Naive thymus-derived CD8-positive, alpha-beta T cell (primary cell): ENCODE measurements around the gene NDUFB7. TPM values are rescaled to one million over a fixed set of nuclear protein-coding genes. Genes with fewer than 3 reads are reported as not detected.
A peak's percentile ranks its signal among the peaks of the same experiment; 100 is the strongest.
"Not testable (repeated sequence)": the region's sequence is repeated elsewhere in the genome, so short reads cannot be mapped to it uniquely, and the experiment has no call there.

Experiments used
- ATAC-seq, 2 donors: fragments of 150-1000 bp; cut with Tn5 transposase in 1 of 2; sonication (Bioruptor Pico), chemical (Tn5 transposase) in 1 of 2; 1 replicate in 1 of 2; 2 replicates in 1 of 2; pipeline ENCODE4 v1.10.0; 2021; ENCODE audit warnings: mild to moderate bottlenecking in 2 of 2, moderate library complexity in 2 of 2
- POLR2A ChIA-PET: fragments of 350-600 bp; sonication (Branson Sonifier 250); formaldehyde crosslinking; loops from one replicate; lab custom pipeline; 2021; ENCODE audit warnings: antibody characterized with exemption; lab: Charles Lee
- DNase-seq, 10 donors: peaks; one replicate each; pipeline versions ENCODE4 v3.0.0 to v3.0.0-alpha.2; 2020 to 2022
- H3K27ac Mint-ChIP-seq, 10 donors: one replicate each; pipeline ENCODE4 v1.8.0; 2020 to 2022; ENCODE audit warnings: mild to moderate bottlenecking in 10 of 10, mixed read lengths in 10 of 10, moderate library complexity in 4 of 10, inconsistent platforms in 1 of 10
- H3K27me3 Mint-ChIP-seq, 5 donors: one replicate each; pipeline ENCODE4 v1.8.0; 2021 to 2022; ENCODE audit warnings: mixed read lengths in 5 of 5
- H3K36me3 Mint-ChIP-seq, 3 donors: one replicate each; pipeline ENCODE4 v1.8.0; 2020 to 2022; ENCODE audit warnings: mixed read lengths in 3 of 3, mild to moderate bottlenecking in 2 of 3, inconsistent platforms in 1 of 3
- H3K4me1 Mint-ChIP-seq, 4 donors: one replicate each; pipeline ENCODE4 v1.8.0; 2021 to 2022; ENCODE audit warnings: mixed read lengths in 4 of 4
- H3K4me3 Mint-ChIP-seq, 10 donors: one replicate each; pipeline ENCODE4 v1.8.0; 2020 to 2022; ENCODE audit warnings: mild to moderate bottlenecking in 10 of 10, mixed read lengths in 10 of 10, moderate library complexity in 6 of 10, inconsistent platforms in 1 of 10
- H3K9me3 Mint-ChIP-seq, 9 donors: one replicate each; pipeline ENCODE4 v1.8.0; 2020 to 2022; ENCODE audit warnings: mixed read lengths in 9 of 9, mild to moderate bottlenecking in 3 of 9, inconsistent platforms in 1 of 9, moderate library complexity in 1 of 9
- polyA plus RNA-seq, 3 donors: library from polyadenylated mRNA; unstranded; fragments of 300-500 nt; fragmentation: Illumina TruSeq; gene quantifications; one replicate each; pipeline ENCODE4 v1.2.3, GENCODE V29; 2021
- total RNA-seq, 8 experiments: library from RNA in 2 of 8; stranded (reverse) in 2 of 8; gene quantifications; one replicate each; pipeline ENCODE4 v1.2.3 and lab custom pipeline; 2021 to 2026

NDUFB7 gene
- total and polyA plus RNA-seq, 5 experiments from 2014 or later = 61.6 to 236 (median 209) TPM

GRCh38 chr19:14566712-14567077, 5.2 kb downstream of the NDUFB7 start:
- Mint-ChIP-seq H3K4me1 (peaks cover 25 to 59% (median 38%) of the 10 kb centered on the region in 4 donors), H3K36me3 (peaks cover 0 to 44% (median 2%) of the 10 kb centered on the region in 3 donors), H3K27ac (peak overlapping the region in 3 of 10 donors; percentile 41 to 73 (median 70)), H3K9me3 (no peaks in the 10 kb centered on the region), H3K4me3 (peak overlapping the region in 1 of 10 donors; percentile 29), H3K27me3 (no peaks in the 10 kb centered on the region)
- DNase-seq (no peak), ATAC-seq (no peak)
- POLR2A ChIA-PET = interaction anchor here (0.6 to 0.8 kb wide), 2 partner anchors 12 to 61 kb away, joined by 3 read pairs; no protein-coding TSS in a partner anchor

GRCh38 chr19:14565765-14566711, 5.8 kb downstream of the NDUFB7 start:
- H3K9me3 Mint-ChIP-seq = no peaks in the 10 kb centered on the region
- peaks cover 23 to 55% (median 34%) of the 10 kb centered on the region in 4 donors for H3K4me1 Mint-ChIP-seq

DNA sequence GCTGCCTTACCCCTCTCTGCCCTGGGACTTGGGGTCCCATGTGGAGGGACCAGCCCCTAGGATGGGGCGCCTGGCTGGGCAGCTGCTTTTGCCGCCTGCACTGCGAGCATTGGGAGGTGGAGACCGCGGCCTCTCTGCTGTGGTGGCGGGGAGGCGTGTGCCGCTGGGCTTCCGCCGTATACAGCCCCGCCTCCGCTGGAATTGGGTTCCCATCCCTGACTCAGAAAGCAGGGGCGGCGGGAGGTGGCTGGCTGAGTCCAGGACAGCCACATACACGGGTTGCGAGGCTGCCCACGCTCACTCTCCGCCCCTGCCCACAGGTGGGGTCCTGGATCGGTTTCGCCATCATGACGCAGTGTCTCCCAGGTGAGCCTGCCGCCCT, 6.6 kb downstream of the NDUFB7 start:
- ATAC-seq (no peak), DNase-seq (no peak)
- POLR2A ChIA-PET = no interaction called here
- Mint-ChIP-seq H3K4me1 (peaks cover 26 to 53% (median 35%) of the 10 kb centered on the region in 4 donors), H3K36me3 (peaks cover 0 to 44% (median 2%) of the 10 kb centered on the region in 3 donors), H3K9me3 (no peaks in the 10 kb centered on the region), H3K27me3 (no peaks in the 10 kb centered on the region), H3K4me3 (no peak overlapping the region), H3K27ac (peak overlapping the region in 1 of 10 donors; percentile 76)

More at GRCh38 chr19:14565765-14566711, 5.8 kb downstream of the NDUFB7 start:
- Mint-ChIP-seq H3K27me3 (no peaks in the 10 kb centered on the region), H3K36me3 (peaks cover 0 to 44% (median 2%) of the 10 kb centered on the region in 3 donors), H3K4me3 (peak overlapping the region in 1 of 10 donors; percentile 45), H3K27ac (peak overlapping the region in 5 of 10 donors; percentile 11 to 76 (median 62))
- ATAC-seq (no peak), DNase-seq (no peak)
- POLR2A ChIA-PET = no interaction called here

DNA sequence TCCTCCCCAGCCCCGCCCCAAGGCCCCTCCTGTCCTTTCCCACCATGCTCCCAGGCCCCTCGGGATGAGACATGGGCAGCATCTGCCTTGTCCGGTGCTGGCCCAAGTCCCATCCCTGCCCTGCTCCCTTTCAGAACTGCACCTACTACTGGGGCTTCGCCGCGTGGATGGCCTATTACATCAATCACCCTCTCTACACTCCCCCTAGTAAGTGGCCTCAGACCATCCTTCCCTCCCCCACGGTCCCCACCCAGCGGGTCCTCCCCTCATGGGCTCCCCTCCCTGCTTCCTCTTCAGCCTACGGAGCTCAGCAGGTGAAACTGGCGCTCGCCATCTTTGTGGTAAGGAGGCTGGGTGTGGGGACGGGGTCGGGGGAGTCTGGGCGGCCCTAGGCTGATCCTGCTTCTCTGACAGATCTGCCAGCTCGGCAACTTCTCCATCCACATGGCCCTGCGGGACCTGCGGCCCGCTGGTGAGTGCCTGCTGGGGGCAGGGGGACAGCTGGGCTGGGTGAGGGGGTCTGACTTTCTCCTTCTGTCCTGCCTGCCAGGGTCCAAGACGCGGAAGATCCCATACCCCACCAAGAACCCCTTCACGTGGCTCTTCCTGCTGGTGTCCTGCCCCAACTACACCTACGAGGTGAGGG, 7.1 kb downstream of the NDUFB7 start:
- H3K9me3 Mint-ChIP-seq, H3K27me3 Mint-ChIP-seq, H3K4me3 Mint-ChIP-seq, POLR2A ChIA-PET, DNase-seq: not testable (repeated sequence)
- Mint-ChIP-seq H3K36me3 (peaks cover 0 to 44% (median 2%) of the 10 kb centered on the region in 3 donors), H3K4me1 (peaks cover 27 to 54% (median 37%) of the 10 kb centered on the region in 4 donors), H3K27ac (peak overlapping the region in 6 of 10 donors; percentile 8 to 68 (median 42))
- peak in 1 of 2 donors; percentile 2 for ATAC-seq

GRCh38 chr19:14563989-14564651, 7.7 kb downstream of the NDUFB7 start:
- DNase-seq = peak in 5 of 10 donors; percentile 16 to 44 (median 34)
- peaks cover 27 to 52% (median 35%) of the 10 kb centered on the region in 4 donors for H3K4me1 Mint-ChIP-seq
- POLR2A ChIA-PET = interaction anchor here (0.6 kb wide), 1 partner anchor 197 kb away, joined by 3 read pairs; no protein-coding TSS in a partner anchor
- H3K4me3 Mint-ChIP-seq = peak overlapping the region in 1 of 10 donors; percentile 53
- peaks cover 0 to 44% (median 2%) of the 10 kb centered on the region in 3 donors for H3K36me3 Mint-ChIP-seq
- peak; percentile 34 to 65 for ATAC-seq
- H3K9me3 Mint-ChIP-seq = no peaks in the 10 kb centered on the region
- no peaks in the 10 kb centered on the region for H3K27me3 Mint-ChIP-seq
- peak overlapping the region in 5 of 10 donors; percentile 24 to 69 (median 49) for H3K27ac Mint-ChIP-seq

DNA sequence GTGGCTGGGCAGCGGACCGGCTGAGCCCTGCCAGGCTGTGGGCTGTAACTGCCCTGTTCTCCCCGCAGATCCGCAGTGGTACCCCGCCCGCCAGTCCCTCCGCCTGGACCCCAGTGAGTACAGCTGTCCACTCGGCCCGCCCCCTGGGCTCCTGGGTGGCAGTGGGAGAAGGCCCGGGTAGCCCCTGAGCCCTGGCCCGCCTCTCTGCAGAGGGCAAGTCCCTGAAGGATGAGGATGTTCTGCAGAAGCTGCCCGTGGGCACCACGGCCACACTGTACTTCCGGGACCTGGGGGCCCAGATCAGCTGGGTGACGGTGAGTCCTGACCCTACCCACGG, 8.3 kb downstream of the NDUFB7 start:
- H3K36me3 Mint-ChIP-seq = peaks cover 0 to 43% (median 2%) of the 10 kb centered on the region in 3 donors
- H3K27ac Mint-ChIP-seq = peak overlapping the region in 1 of 10 donors; percentile 9
- no peak for DNase-seq
- no peaks in the 10 kb centered on the region for H3K9me3 Mint-ChIP-seq
- H3K27me3 Mint-ChIP-seq = no peaks in the 10 kb centered on the region
- no peak overlapping the region for H3K4me3 Mint-ChIP-seq
- H3K4me1 Mint-ChIP-seq = peaks cover 28 to 53% (median 33%) of the 10 kb centered on the region in 4 donors
- POLR2A ChIA-PET = interaction anchor here (0.6 kb wide), 1 partner anchor 198 kb away, joined by 3 read pairs; no protein-coding TSS in a partner anchor
- ATAC-seq = no peak

GRCh38 chr19:14562660-14563589, 8.9 kb downstream of the NDUFB7 start:
- Mint-ChIP-seq H3K4me1 (peaks cover 25 to 56% (median 30%) of the 10 kb centered on the region in 4 donors), H3K9me3 (no peaks in the 10 kb centered on the region), H3K27ac (peak overlapping the region in 5 of 10 donors; percentile 31 to 72 (median 56)), H3K27me3 (no peaks in the 10 kb centered on the region), H3K36me3 (peaks cover 0 to 36% (median 2%) of the 10 kb centered on the region in 3 donors), H3K4me3 (peak overlapping the region in 1 of 10 donors; percentile 10)
- POLR2A ChIA-PET = interaction anchor here (1.1 kb wide), 1 partner anchor 45 kb away, joined by 5 read pairs; the partner anchor contains the start of gene DNAJB1
- no peak for ATAC-seq
- DNase-seq = no peak

GRCh38 chr19:14561847-14562351, 10.0 kb downstream of the NDUFB7 start:
- POLR2A ChIA-PET = interaction anchor here (0.5 to 1.1 kb wide), 3 partner anchors 44 to 55 kb away, joined by 4 to 5 read pairs (median 5); partner anchors contain the start of gene DNAJB1
- DNase-seq = no peak
- Mint-ChIP-seq H3K27me3 (no peaks in the 10 kb centered on the region), H3K9me3 (no peaks in the 10 kb centered on the region), H3K27ac (peak overlapping the region in 7 of 10 donors; percentile 23 to 76 (median 56)), H3K4me1 (peaks cover 16 to 50% (median 21%) of the 10 kb centered on the region in 4 donors), H3K36me3 (peaks cover 0 to 29% (median 2%) of the 10 kb centered on the region in 3 donors), H3K4me3 (peak overlapping the region in 2 of 10 donors; percentile 18 to 42)
- ATAC-seq = peak in 1 of 2 donors; percentile 13

DNA sequence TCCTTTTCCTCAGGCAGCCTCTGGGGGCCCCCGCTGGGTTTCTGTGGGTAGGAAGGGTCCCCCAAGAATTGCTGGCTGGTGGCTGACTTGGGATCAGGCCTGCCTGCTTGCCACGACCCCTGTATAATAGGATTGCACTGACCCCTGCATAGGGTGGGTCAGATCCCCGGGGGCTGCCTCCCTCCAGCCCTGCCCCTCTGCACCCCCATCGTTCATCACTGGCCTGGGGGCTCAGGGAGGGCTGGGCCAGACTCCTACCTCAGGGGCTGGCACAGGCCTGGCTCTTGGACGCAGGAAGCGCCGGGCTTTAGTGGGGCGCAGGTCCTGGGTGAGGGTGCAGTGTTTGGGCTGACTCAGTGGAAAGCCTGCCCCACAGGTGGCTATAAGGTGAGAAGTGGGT, 10.6 kb downstream of the NDUFB7 start:
- Mint-ChIP-seq H3K4me3 (no peak overlapping the region), H3K4me1 (peaks cover 20 to 52% (median 27%) of the 10 kb centered on the region in 4 donors), H3K27me3 (no peaks in the 10 kb centered on the region), H3K36me3 (peaks cover 0 to 31% (median 2%) of the 10 kb centered on the region in 3 donors), H3K27ac (peak overlapping the region in 1 of 10 donors; percentile 23), H3K9me3 (no peaks in the 10 kb centered on the region)
- POLR2A ChIA-PET = no interaction called here
- no peak for ATAC-seq
- no peak for DNase-seq

DNA sequence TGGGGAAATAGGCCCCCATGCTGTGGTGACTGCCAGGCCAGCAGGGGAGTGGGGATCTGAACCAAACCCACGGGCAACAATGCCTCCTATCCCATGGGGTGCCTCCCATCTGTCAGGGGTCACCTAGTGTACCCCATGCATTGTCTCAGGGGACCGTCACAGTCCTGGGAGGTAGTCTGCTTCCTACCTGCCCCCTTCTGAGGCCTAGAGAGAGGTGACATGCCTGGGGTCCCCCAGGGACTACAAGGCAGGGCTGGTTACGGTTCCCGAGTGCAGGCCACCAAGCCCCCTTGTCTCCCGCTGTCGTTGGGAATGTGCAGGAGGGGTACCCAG, 11.1 kb downstream of the NDUFB7 start:
- H3K27me3 Mint-ChIP-seq = no peaks in the 10 kb centered on the region
- peak overlapping the region in 2 of 10 donors; percentile 18 to 47 for H3K4me3 Mint-ChIP-seq
- H3K9me3 Mint-ChIP-seq = no peaks in the 10 kb centered on the region
- peak overlapping the region in 4 of 10 donors; percentile 23 to 83 (median 69) for H3K27ac Mint-ChIP-seq
- POLR2A ChIA-PET = interaction anchor here (1.0 to 1.7 kb wide), 3 partner anchors 8 to 11 kb away, joined by 3 to 6 read pairs (median 3); partner anchors contain the start of gene NDUFB7
- DNase-seq (no peak), ATAC-seq (no peak)
- H3K4me1 Mint-ChIP-seq = peaks cover 22 to 56% (median 32%) of the 10 kb centered on the region in 4 donors
- peaks cover 0 to 27% (median 2%) of the 10 kb centered on the region in 3 donors for H3K36me3 Mint-ChIP-seq
